ENCODE results near the gene KCNK10.

Gene KCNK10

GRCh38 chr14:88351966-88352691, 29.1 kb upstream of the KCNK10 start:
- DNase-seq (ENCODE audit: low spot score), result no peak
- no peak overlapping the region for H3K27ac ChIP-seq
- TF ChIP-seq, protein P1, sequence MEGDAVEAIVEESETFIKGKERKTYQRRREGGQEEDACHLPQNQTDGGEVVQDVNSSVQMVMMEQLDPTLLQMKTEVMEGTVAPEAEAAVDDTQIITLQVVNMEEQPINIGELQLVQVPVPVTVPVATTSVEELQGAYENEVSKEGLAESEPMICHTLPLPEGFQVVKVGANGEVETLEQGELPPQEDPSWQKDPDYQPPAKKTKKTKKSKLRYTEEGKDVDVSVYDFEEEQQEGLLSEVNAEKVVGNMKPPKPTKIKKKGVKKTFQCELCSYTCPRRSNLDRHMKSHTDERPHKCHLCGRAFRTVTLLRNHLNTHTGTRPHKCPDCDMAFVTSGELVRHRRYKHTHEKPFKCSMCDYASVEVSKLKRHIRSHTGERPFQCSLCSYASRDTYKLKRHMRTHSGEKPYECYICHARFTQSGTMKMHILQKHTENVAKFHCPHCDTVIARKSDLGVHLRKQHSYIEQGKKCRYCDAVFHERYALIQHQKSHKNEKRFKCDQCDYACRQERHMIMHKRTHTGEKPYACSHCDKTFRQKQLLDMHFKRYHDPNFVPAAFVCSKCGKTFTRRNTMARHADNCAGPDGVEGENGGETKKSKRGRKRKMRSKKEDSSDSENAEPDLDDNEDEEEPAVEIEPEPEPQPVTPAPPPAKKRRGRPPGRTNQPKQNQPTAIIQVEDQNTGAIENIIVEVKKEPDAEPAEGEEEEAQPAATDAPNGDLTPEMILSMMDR (IDR thresholded peaks at IDR 0.05), result no peak
- no peak overlapping the region for H3K4me3 ChIP-seq

DNA sequence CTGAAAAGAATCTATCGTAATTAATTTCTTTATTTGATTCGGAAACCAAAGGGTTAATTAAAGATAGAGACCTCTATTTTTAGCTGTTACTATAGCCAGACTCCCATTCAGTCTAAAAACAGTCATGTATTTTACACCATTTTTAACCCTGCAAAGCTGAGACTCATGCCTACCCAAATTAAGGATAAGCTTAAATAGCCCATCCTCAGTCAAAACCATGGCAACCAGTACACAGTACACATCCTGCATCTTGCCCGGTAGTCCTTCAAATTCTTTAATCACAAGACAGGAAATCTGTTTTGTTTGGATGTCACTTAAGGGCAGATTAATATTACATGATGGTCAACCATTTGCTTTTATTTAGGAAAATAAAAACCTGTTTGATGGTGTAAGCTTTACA, 25.5 kb upstream of the KCNK10 start:
- Histone ChIP-seq H3K27ac (no peak overlapping the region), H3K4me3 (no peak overlapping the region)
- DNase-seq (ENCODE audit: low spot score), result no peak
- TF ChIP-seq, protein P1 (IDR thresholded peaks at IDR 0.05), result no peak

DNA sequence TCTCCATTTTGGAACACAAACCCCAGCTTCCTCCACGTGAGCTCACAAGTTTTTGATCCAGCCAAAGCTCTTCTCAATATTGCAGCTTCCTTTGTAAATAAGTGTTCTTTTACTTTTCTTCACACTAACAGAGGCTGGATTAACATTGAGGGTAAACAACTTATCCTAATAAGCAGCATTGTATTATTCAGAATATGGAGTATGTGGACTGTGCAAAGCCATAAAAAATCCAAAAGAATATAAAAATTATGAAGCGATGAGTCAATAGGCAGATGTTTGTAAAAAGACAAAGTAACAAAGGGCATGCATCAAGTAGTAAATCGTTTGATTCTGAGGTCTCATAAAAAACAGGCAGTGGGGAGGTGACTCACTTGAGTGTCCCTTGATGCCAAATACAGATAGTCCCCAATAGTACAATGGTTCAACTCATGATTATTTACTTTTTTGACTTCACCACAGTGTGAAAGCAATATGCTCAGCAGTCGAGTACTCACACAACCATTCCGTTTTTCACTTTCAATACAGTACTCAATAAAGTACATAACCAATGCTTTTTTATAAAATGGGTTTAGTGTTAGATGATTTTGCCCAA, 23.1 kb upstream of the KCNK10 start:
- TF ChIP-seq, protein P1 (IDR thresholded peaks at IDR 0.05), result no peak
- Histone ChIP-seq H3K4me3 (no peak overlapping the region), H3K27ac (no peak overlapping the region)
- DNase-seq (ENCODE audit: low spot score), result no peak

GRCh38 chr14:88342980-88343379, 19.9 kb upstream of the KCNK10 start:
- DNase-seq (ENCODE audit: low spot score), result no peak
- no peak overlapping the region for H3K4me3 ChIP-seq
- TF ChIP-seq, protein P1 (IDR thresholded peaks at IDR 0.05), result no peak
- no peak overlapping the region for H3K27ac ChIP-seq

- H3K4me3 ChIP-seq, result no peak overlapping the region
- no peak overlapping the region for H3K27ac ChIP-seq
- TF ChIP-seq, protein P1 (IDR thresholded peaks at IDR 0.05), result no peak
- DNase-seq (ENCODE audit: low spot score), result no peak
Observed at GRCh38 chr14:88340357-88340756, 17.3 kb upstream of the KCNK10 start.

GRCh38 chr14:88333036-88333435, 10.0 kb upstream of the KCNK10 start:
- Histone ChIP-seq H3K27ac (no peak overlapping the region), H3K4me3 (no peak overlapping the region)
- DNase-seq (ENCODE audit: low spot score), result no peak
- TF ChIP-seq, protein P1 (IDR thresholded peaks at IDR 0.05), result no peak

GRCh38 chr14:88327497-88327896, 4.4 kb upstream of the KCNK10 start:
- DNase-seq (ENCODE audit: low spot score), result no peak
- TF ChIP-seq, protein P1 (IDR thresholded peaks at IDR 0.05), result no peak
- H3K4me3 ChIP-seq, result no peak overlapping the region
- no peak overlapping the region for H3K27ac ChIP-seq

Measured in coronary artery (tissue), 2 donors.